KOPT-K1 (cell line): Measurements from ENCODE around the gene ITGB6.
"Not testable (repeated sequence)": the region's sequence is repeated elsewhere in the genome, so short reads cannot be mapped to it uniquely, and the experiment has no call there.

Experiments
- H3K27ac ChIP-seq: fragments of 200-600 bp; sonication (generic); 2 replicates; pipeline ENCODE4 v1.5.1; 2016; ENCODE audit warnings: antibody characterized with exemption, mild to moderate bottlenecking, low read depth, low read length; ENCODE audit not compliant: poor library complexity, severe bottlenecking
- H3K36me3 ChIP-seq: fragments of 200-600 bp; sonication (generic); 2 replicates; pipeline ENCODE4 v1.5.1; 2017; ENCODE audit warnings: antibody characterized with exemption, mild to moderate bottlenecking, low read length, moderate library complexity; ENCODE audit not compliant: insufficient read depth
- H3K9me3 ChIP-seq: fragments of 200-600 bp; sonication (generic); 2 replicates; pipeline ENCODE4 v1.5.1; 2017; ENCODE audit warnings: antibody characterized with exemption, low read length, mild to moderate bottlenecking; ENCODE audit not compliant: insufficient read depth, poor library complexity, severe bottlenecking

The ITGB6 gene

GRCh38 chr2:160175169-160176134 lies 24.6 kb downstream of the ITGB6 start:
- no peaks in the 10 kb centered on the region for H3K9me3 ChIP-seq
- H3K36me3 ChIP-seq: no peaks in the 10 kb centered on the region
- no peak overlapping the region for H3K27ac ChIP-seq

- H3K36me3 ChIP-seq: no peaks in the 10 kb centered on the region
- no peaks in the 10 kb centered on the region for H3K9me3 ChIP-seq
- no peak overlapping the region for H3K27ac ChIP-seq
Observed at GRCh38 chr2:160174322-160174721, 25.8 kb downstream of the ITGB6 start.

GRCh38 chr2:160169988-160170387 lies 30.1 kb downstream of the ITGB6 start:
- H3K9me3 ChIP-seq: no peaks in the 10 kb centered on the region
- H3K36me3 ChIP-seq: no peaks in the 10 kb centered on the region
- no peak overlapping the region for H3K27ac ChIP-seq

- H3K36me3 ChIP-seq: no peaks in the 10 kb centered on the region
- no peak overlapping the region for H3K27ac ChIP-seq
- H3K9me3 ChIP-seq: no peaks in the 10 kb centered on the region
Observed at GRCh38 chr2:160169471-160169870, 30.6 kb downstream of the ITGB6 start.

- Histone ChIP-seq H3K9me3 (no peaks in the 10 kb centered on the region), H3K27ac (no peak overlapping the region), H3K36me3 (no peaks in the 10 kb centered on the region)
Observed at GRCh38 chr2:160168878-160169277, 31.2 kb downstream of the ITGB6 start.

GRCh38 chr2:160167089-160167740 lies 32.9 kb downstream of the ITGB6 start:
- Histone ChIP-seq H3K27ac (no peak overlapping the region), H3K36me3 (no peaks in the 10 kb centered on the region), H3K9me3 (no peaks in the 10 kb centered on the region)

DNA sequence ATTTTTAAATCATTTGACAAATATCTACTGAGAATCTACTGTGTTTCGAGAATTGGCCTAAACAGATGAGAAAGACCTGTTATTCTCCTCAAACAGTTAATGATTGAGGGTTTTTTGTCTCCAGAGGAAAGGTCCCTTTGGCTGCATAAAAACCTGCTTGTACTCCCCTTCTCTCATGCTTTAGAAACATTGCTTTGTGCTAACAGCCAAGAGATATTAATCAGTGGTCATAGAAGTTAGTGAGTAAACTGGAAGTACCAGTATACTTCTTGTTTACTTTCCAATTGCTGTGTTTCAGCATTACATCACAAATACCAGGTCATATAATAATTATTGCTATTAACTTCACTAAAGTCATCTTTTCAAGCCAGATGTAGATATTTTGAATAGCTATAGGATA lies 34.1 kb downstream of the ITGB6 start:
- Histone ChIP-seq H3K27ac (no peak overlapping the region), H3K9me3 (no peaks in the 10 kb centered on the region), H3K36me3 (no peaks in the 10 kb centered on the region)

DNA sequence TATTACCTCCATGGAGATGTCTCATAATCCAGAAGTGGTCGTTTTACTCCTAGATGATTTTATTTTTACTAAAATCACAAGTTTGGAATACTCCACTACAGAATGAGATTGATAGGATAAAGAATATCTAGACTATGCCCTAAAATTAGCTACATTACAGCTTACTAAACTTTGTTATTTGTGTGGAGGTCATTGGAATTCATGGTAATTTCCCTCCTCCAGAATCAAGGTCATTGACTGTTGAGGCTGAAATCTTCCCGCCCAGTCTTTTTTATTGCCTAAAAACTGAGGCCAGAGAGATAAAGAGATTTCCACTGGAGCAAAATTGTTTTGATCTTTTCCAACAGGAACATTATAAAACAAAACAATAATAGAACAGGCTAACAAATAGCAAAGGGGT lies 35.0 kb downstream of the ITGB6 start:
- H3K27ac ChIP-seq: no peak overlapping the region
- H3K36me3 ChIP-seq: no peaks in the 10 kb centered on the region
- H3K9me3 ChIP-seq: no peaks in the 10 kb centered on the region

GRCh38 chr2:160157861-160158829 lies 41.9 kb downstream of the ITGB6 start:
- Histone ChIP-seq H3K9me3 (no peaks in the 10 kb centered on the region), H3K27ac (no peak overlapping the region), H3K36me3 (no peaks in the 10 kb centered on the region)

DNA sequence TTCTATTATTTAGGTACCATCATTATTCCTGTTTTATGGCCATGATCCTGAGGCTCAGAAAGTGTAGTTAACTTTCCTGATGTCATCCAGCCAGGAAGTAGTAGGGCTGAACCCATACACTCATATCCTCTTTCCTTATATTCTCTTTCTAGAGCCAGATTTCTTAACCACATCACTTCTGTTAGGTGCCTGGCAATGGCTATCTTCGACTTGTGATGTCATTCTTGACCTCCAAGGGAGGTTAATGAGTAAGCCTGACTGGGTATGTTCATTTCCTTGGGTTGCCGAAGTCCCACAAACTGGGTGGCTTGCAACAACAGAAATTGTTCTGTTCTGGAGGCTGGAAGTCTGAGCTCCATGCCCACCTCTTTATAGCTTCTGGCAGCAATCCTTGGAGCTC lies 43.4 kb downstream of the ITGB6 start:
- Histone ChIP-seq H3K9me3 (no peaks in the 10 kb centered on the region), H3K36me3 (no peaks in the 10 kb centered on the region), H3K27ac (no peak overlapping the region)

DNA sequence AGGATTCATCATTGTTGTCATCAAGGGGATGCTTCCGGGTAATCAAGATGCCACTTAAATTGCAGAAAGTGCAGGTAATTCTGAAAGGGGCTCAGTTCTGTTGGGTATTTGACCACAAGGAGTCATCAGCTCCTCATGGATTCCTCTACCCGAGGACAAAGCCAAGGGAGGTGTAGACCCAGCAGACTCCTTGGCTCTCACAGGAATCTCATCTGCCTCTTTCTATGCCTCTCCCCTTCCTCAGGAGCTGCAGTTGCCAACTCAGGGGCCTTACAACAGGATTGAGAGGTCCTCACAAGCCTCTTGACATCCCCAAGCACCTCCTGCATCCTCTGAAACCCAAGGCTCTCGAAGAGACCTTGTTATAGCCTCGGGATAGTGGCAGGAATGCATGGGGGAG lies 44.0 kb downstream of the ITGB6 start:
- Histone ChIP-seq H3K27ac (no peak overlapping the region), H3K36me3 (no peaks in the 10 kb centered on the region), H3K9me3 (no peaks in the 10 kb centered on the region)

GRCh38 chr2:160148419-160148818 lies 51.7 kb downstream of the ITGB6 start:
- H3K27ac ChIP-seq, H3K9me3 ChIP-seq, H3K36me3 ChIP-seq: not testable (repeated sequence)

- Histone ChIP-seq H3K9me3 (no peaks in the 10 kb centered on the region), H3K27ac (no peak overlapping the region), H3K36me3 (no peaks in the 10 kb centered on the region)
Observed at GRCh38 chr2:160145471-160145870, 54.6 kb downstream of the ITGB6 start.

DNA sequence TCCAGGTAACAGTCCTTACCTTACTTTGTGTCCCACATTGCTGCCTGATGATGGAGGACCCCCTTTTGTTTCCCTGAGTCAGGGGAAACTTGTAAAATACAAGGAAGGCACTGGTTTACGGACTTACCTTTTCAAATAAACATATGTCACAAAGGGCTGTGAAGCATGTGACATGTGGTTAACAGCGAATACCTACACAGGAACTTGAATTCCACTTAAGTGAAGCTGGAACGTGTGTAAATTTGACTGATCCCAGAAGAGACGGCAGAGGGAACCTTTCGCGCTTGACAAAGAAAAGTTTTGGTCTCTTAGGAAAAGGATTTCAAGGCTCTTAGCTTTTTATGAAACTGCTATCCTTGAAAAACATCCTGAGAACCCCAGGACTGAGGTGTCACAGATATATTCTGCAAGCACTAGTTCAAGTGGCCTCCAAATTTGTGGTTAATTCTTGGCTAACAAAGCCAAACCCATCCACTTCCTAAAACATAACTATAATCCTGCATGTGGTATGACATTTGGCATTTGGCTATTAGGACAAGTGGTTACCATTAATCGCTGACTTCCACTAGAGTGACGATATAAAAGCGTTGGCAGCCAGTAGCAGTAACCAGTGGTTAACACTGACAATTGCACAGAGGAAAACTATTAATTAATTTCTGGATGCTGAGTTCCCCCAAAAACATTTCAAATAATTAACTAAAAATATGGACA lies 55.6 kb downstream of the ITGB6 start:
- no peaks in the 10 kb centered on the region for H3K36me3 ChIP-seq
- no peaks in the 10 kb centered on the region for H3K9me3 ChIP-seq
- no peak overlapping the region for H3K27ac ChIP-seq
